T-helper 1 cell treated with Interleukin-12 subunit alpha and Interleukin-12 subunit beta and Interleukin-4 antibody, amounts not matched to agents 30 ng/mL and 1 ng/mL, for 36 hours (primary cell): ENCODE data around the gene INPP5A. TPM values are rescaled to one million over a fixed set of nuclear protein-coding genes. Genes with fewer than 3 reads are reported as not detected.

ENCODE experiments used
- intact Hi-C: fragments of 100-400 bp; cut with micrococcal nuclease; formaldehyde crosslinking; loops from one replicate; pipeline ENCODE4 v1.15.1; 2024
- total RNA-seq: library from RNA; stranded (reverse); gene quantifications from 2 replicates; pipeline ENCODE4 v1.2.3, GENCODE V29; 2022

Gene INPP5A
- total RNA-seq, 1 donor from 2014 or later, result 19.0 TPM

- intact Hi-C loops, result no loop called here
These were observed 86.7 kb downstream of the INPP5A start for GRCh38 chr10:132624061-132624846.

GRCh38 chr10:132624847-132625471 lies 87.4 kb downstream of the INPP5A start:
- intact Hi-C loops, result no loop called here

GRCh38 chr10:132626019-132626760 lies 88.6 kb downstream of the INPP5A start:
- intact Hi-C loops, result no loop called here

GRCh38 chr10:132626761-132627665 lies 89.4 kb downstream of the INPP5A start:
- intact Hi-C loops, result no loop called here

GRCh38 chr10:132627666-132628531 lies 90.3 kb downstream of the INPP5A start:
- intact Hi-C loops, result no loop called here

GRCh38 chr10:132628966-132629900 lies 91.6 kb downstream of the INPP5A start:
- intact Hi-C loops, result no loop called here

GRCh38 chr10:132630156-132630555 lies 92.6 kb downstream of the INPP5A start:
- intact Hi-C loops, result no loop called here

GRCh38 chr10:132630666-132631337 lies 93.2 kb downstream of the INPP5A start:
- intact Hi-C loops, result no loop called here

GRCh38 chr10:132631338-132631735 lies 93.8 kb downstream of the INPP5A start:
- intact Hi-C loops, result no loop called here

- intact Hi-C loops, result no loop called here
These were observed 94.5 kb downstream of the INPP5A start for GRCh38 chr10:132632091-132632561.

- intact Hi-C loops, result no loop called here
These were observed 95.5 kb downstream of the INPP5A start for GRCh38 chr10:132632851-132633684.

GRCh38 chr10:132634241-132634946 lies 96.8 kb downstream of the INPP5A start:
- intact Hi-C loops, result no loop called here

- intact Hi-C loops, result loop anchor here (5.0 kb wide), 2 partner anchors 248 to 413 kb away; no protein-coding TSS in a partner anchor
These were observed 97.3 kb downstream of the INPP5A start for GRCh38 chr10:132634947-132635271.

- intact Hi-C loops, result loop anchor here (5.0 kb wide), 2 partner anchors 249 to 414 kb away; no protein-coding TSS in a partner anchor
These were observed 98.8 kb downstream of the INPP5A start for GRCh38 chr10:132636358-132636757.

GRCh38 chr10:132637477-132638129 lies 100.0 kb downstream of the INPP5A start:
- intact Hi-C loops, result loop anchor here (1.0 to 5.0 kb wide), 4 partner anchors 100 to 415 kb away; partner anchors contain the start of gene INPP5A

GRCh38 chr10:132638130-132638515 lies 100.5 kb downstream of the INPP5A start:
- intact Hi-C loops, result loop anchor here (5.0 kb wide), 2 partner anchors 251 to 416 kb away; no protein-coding TSS in a partner anchor
